Psoas muscle (tissue), 8 donors: ENCODE measurements around the gene CRMP1. TPM values are rescaled to one million over a fixed set of nuclear protein-coding genes. Genes with fewer than 3 reads are reported as not detected.

ENCODE experiments used
- ATAC-seq, 4 donors: fragments of 200-7000 bp; cut with Tn5 transposase; one replicate each; pipeline ENCODE4 v1.9.1; 2020; ENCODE audit warnings: moderate library complexity in 3 of 4, mild to moderate bottlenecking in 2 of 4
- DNase-seq, 2 donors: peaks; one replicate each; pipeline ENCODE4 v3.0.0-alpha.2; 2020
- H3K27ac ChIP-seq: fragments of 200-600 bp; one replicate; pipeline ENCODE4 v1.8.0; 2022
- H3K27me3 ChIP-seq, 3 donors: fragments of 200-600 bp in 1 of 3; one replicate each; pipeline versions ENCODE4 v1.6.1 to v1.8.0; 2013 to 2022; ENCODE audit warnings: low read length in 2 of 3, mild to moderate bottlenecking in 2 of 3, moderate library complexity in 1 of 3; ENCODE audit not compliant: insufficient read depth in 3 of 3
- H3K36me3 ChIP-seq, 2 donors: fragments of 200-600 bp in 1 of 2; one replicate each; pipeline versions ENCODE4 v1.6.1 to v1.8.0; 2013 to 2022; ENCODE audit warnings: low read depth in 1 of 2, mild to moderate bottlenecking in 1 of 2, moderate library complexity in 1 of 2; ENCODE audit not compliant: insufficient read depth in 1 of 2
- H3K4me1 ChIP-seq: fragments of 200-600 bp; one replicate; pipeline ENCODE4 v1.8.0; 2022
- H3K4me3 ChIP-seq: fragments of 200-600 bp; one replicate; pipeline ENCODE4 v1.8.0; 2022; ENCODE audit warnings: mild to moderate bottlenecking
- H3K9me3 ChIP-seq: fragments of 200-600 bp; one replicate; pipeline ENCODE4 v1.8.0; 2022
- CTCF ChIP-seq: fragments of 200-600 bp; IDR thresholded peaks from one replicate; pipeline ENCODE4 v1.8.0; 2022; ENCODE audit warnings: antibody characterized with exemption
- WGBS, 3 donors: extraction: QIAGEN DNeasy Blood & Tissue Kit; methylation state at CpG; one replicate each; pipeline versions ENCODE4 v1.1.6 to v1.1.7; 2013; 5-methylcytosine and 5-hydroxymethylcytosine counted together
- intact Hi-C, 2 donors: fragments of 100-400 bp; cut with DNase I; formaldehyde crosslinking; loops; one replicate each; pipeline versions ENCODE4 v1.11.0 to v1.14.2; 2022
- polyA plus RNA-seq, 3 donors: library from polyadenylated mRNA; stranded (reverse); fragments of 200-250 nt; gene quantifications; one replicate each; pipeline ENCODE4 v1.2.3, GENCODE V29; 2013
- total RNA-seq, 4 donors: library from RNA; stranded (reverse); fragmentation: NEBNext Ultra II Directional in 2 of 4; extraction: Animal tissue kit (Norgen Biotek cat#: 25700) in 2 of 4; gene quantifications; one replicate each; pipeline versions ENCODE4 v1.2.1 to v1.2.4, GENCODE V29; 2021 to 2023
- donor health status: healthy with polysubstance abuse.
- donor health status: DM: no; HTN: no; CAD: no; lungs with moderate emphysema.
- donor health status: Bipolar disorder and iron deficiency.
- donor health status: healthy.
- donor health status: DM: yes; HTN: yes; CAD: no.
- donor health status: DM: no; HTN: no; CAD: no.
- donor health status: DM: no; HTN: no; CAD: no.
- donor health status: DM: yes; HTN: yes; CAD: no.

CRMP1 gene
- total and polyA plus RNA-seq, 7 donors, result 0.10 to 0.89 (median 0.39) TPM

GRCh38 chr4:5851637-5852301, 41.1 kb downstream of the CRMP1 start:
- Histone ChIP-seq H3K4me1 (no peaks in the 10 kb centered on the region), H3K27me3 (peaks cover 0 to 5% (median 4%) of the 10 kb centered on the region in 3 donors), H3K36me3 (no peaks in the 10 kb centered on the region), H3K9me3 (no peaks in the 10 kb centered on the region), H3K27ac (no peak overlapping the region), H3K4me3 (no peak overlapping the region)
- TF ChIP-seq CTCF, result no peak
- ATAC-seq (no peak), DNase-seq (no peak)
- intact Hi-C loops, result no loop called here
- WGBS, 3 donors, result 57 to 68% (median 58%) methylated on average over 4 of the region's 4 CpGs

GRCh38 chr4:5845035-5845905, 47.6 kb downstream of the CRMP1 start:
- intact Hi-C loops, result no loop called here
- Histone ChIP-seq H3K27ac (no peak overlapping the region), H3K4me1 (no peaks in the 10 kb centered on the region), H3K9me3 (no peaks in the 10 kb centered on the region), H3K27me3 (peaks cover 0 to 4% (median 3%) of the 10 kb centered on the region in 3 donors), H3K4me3 (no peak overlapping the region), H3K36me3 (no peaks in the 10 kb centered on the region)
- ATAC-seq, result no peak
- WGBS, 3 donors, result 60 to 70% (median 69%) methylated on average over 13 of the region's 13 CpGs
- no peak for TF ChIP-seq CTCF
- no peak for DNase-seq

- TF ChIP-seq CTCF, result no peak
- Histone ChIP-seq H3K9me3 (no peaks in the 10 kb centered on the region), H3K4me3 (no peak overlapping the region), H3K4me1 (no peaks in the 10 kb centered on the region), H3K27me3 (peaks cover 0 to 3% (median 1%) of the 10 kb centered on the region in 3 donors), H3K36me3 (no peaks in the 10 kb centered on the region), H3K27ac (no peak overlapping the region)
- intact Hi-C loops, result no loop called here
- DNase-seq (no peak), ATAC-seq (no peak)
- 51 to 63% (median 56%) methylated on average over 18 of the region's 18 CpGs for WGBS, 3 donors
Observed at GRCh38 chr4:5843573-5844530, 49.0 kb downstream of the CRMP1 start.

- H3K27ac ChIP-seq, result no peak overlapping the region
- DNase-seq (no peak), ATAC-seq (no peak)
- H3K4me1 ChIP-seq, result no peaks in the 10 kb centered on the region
- intact Hi-C loops, result no loop called here
- WGBS, 3 donors, result 87 to 95% (median 90%) methylated on average over 4 of the region's 4 CpGs
- no peaks in the 10 kb centered on the region for H3K9me3 ChIP-seq
- H3K27me3 ChIP-seq, result peaks cover 0 to 4% (median 3%) of the 10 kb centered on the region in 3 donors
- TF ChIP-seq CTCF, result no peak
- no peak overlapping the region for H3K4me3 ChIP-seq
- no peaks in the 10 kb centered on the region for H3K36me3 ChIP-seq
Observed at GRCh38 chr4:5842456-5842855, 50.4 kb downstream of the CRMP1 start.
